H1 (cell line): ENCODE data around the gene SHROOM3. TPM values are rescaled to one million over a fixed set of nuclear protein-coding genes. Genes with fewer than 3 reads are reported as not detected.

Experiments
- CTCF ChIA-PET: fragments of 300-600 bp; sonication (Branson Sonifier 250); formaldehyde crosslinking; loops from one replicate; lab custom pipeline; 2021; ENCODE audit not compliant: partially characterized antibody; lab: Charles Lee
- POLR2A ChIA-PET: fragments of 300-600 bp; sonication (Branson Sonifier 250); formaldehyde crosslinking; loops from one replicate; lab custom pipeline; 2021; ENCODE audit warnings: inconsistent platforms; ENCODE audit not compliant: partially characterized antibody; lab: Charles Lee
- DNase-seq, 2 experiments: peaks; one replicate each; pipeline versions ENCODE4 v3.0.0 to v3.0.0-alpha.2; 2010 to 2022; ENCODE audit warnings: low spot score in 2 of 2, low read depth in 1 of 2, mixed read lengths in 1 of 2
- FAIRE-seq: peaks from 2 replicates; lab custom pipeline; 2011; peaks lifted over from hg19 to GRCh38; lab: Jason Lieb, UNC
- H2AFZ ChIP-seq: 2 replicates; pipeline ENCODE4 v1.8.1; 2012; ENCODE audit warnings: low read length, inconsistent platforms
- H2AK5ac ChIP-seq: 2 replicates; pipeline ENCODE4 v1.6.1; 2013; ENCODE audit warnings: low read depth, low read length
- H2BK120ac ChIP-seq: replicated peaks from 2 replicates; pipeline ENCODE3; 2013; ENCODE audit warnings: low read depth, low read length, inconsistent platforms
- H2BK12ac ChIP-seq: 2 replicates; pipeline ENCODE4 v1.6.1; 2013; ENCODE audit warnings: low read depth, low read length
- H2BK15ac ChIP-seq: 2 replicates; pipeline ENCODE4 v1.6.1; 2013; ENCODE audit warnings: low read length
- H2BK20ac ChIP-seq: 2 replicates; pipeline ENCODE4 v1.6.1; 2013; ENCODE audit warnings: low read length
- H2BK5ac ChIP-seq: 2 replicates; pipeline ENCODE4 v1.6.1; 2013; ENCODE audit warnings: low read depth, low read length
- H3K14ac ChIP-seq: 2 replicates; pipeline ENCODE4 v1.6.1; 2013; ENCODE audit warnings: inconsistent platforms; ENCODE audit not compliant: insufficient read length
- H3K18ac ChIP-seq: 2 replicates; pipeline ENCODE4 v1.6.1; 2013; ENCODE audit warnings: low read length; ENCODE audit errors: extremely low read depth
- H3K23ac ChIP-seq: 2 replicates; pipeline ENCODE4 v1.6.1; 2013; ENCODE audit warnings: inconsistent platforms; ENCODE audit not compliant: insufficient read length
- H3K23me2 ChIP-seq: 2 replicates; pipeline ENCODE4 v1.6.1; 2013; ENCODE audit warnings: low read depth, low read length
- H3K27ac ChIP-seq: 2 replicates; pipeline ENCODE4 v1.6.1; 2011; ENCODE audit warnings: low read depth, low read length, inconsistent platforms
- H3K27me3 ChIP-seq, 4 experiments: replicated peaks in 1 of 4; 1 replicate in 1 of 4; 2 replicates in 3 of 4; pipeline versions ENCODE4 v1.6.1 to v1.8.1; 2011 to 2013; ENCODE audit warnings: low read length in 3 of 4, mild to moderate bottlenecking in 3 of 4, inconsistent platforms in 2 of 4, mixed read lengths in 2 of 4, moderate library complexity in 1 of 4; ENCODE audit not compliant: control insufficient read depth in 3 of 4, insufficient read depth in 3 of 4; ENCODE audit errors: extremely low read depth in 1 of 4
- H3K36me3 ChIP-seq, 4 experiments: 2 replicates each; pipeline versions ENCODE4 v1.6.1 to v1.8.1; 2011 to 2013; ENCODE audit warnings: mild to moderate bottlenecking in 4 of 4, low read length in 3 of 4, moderate library complexity in 2 of 4, control low read depth in 1 of 4, inconsistent platforms in 1 of 4; ENCODE audit not compliant: insufficient read depth in 4 of 4, control insufficient read depth in 2 of 4
- H3K4ac ChIP-seq: replicated peaks from 2 replicates; pipeline ENCODE3; 2013; ENCODE audit warnings: low read length, low read depth, mixed read lengths, inconsistent platforms; ENCODE audit not compliant: insufficient read length
- H3K4me1 ChIP-seq, 4 experiments: replicated peaks in 1 of 4; 1 replicate in 1 of 4; 2 replicates in 3 of 4; pipeline versions ENCODE4 v1.6.1 to v1.8.1; 2011 to 2013; ENCODE audit warnings: low read length in 3 of 4, inconsistent platforms in 2 of 4, mixed read lengths in 1 of 4; ENCODE audit not compliant: insufficient read depth in 4 of 4, control insufficient read depth in 3 of 4
- H3K4me2 ChIP-seq, 2 experiments: 2 replicates each; pipeline versions ENCODE4 v1.6.1 to v1.8.1; 2011 to 2013; ENCODE audit warnings: low read depth in 2 of 2, low read length in 2 of 2, control low read depth in 1 of 2, inconsistent platforms in 1 of 2, mild to moderate bottlenecking in 1 of 2; ENCODE audit not compliant: insufficient read depth in 1 of 2
- H3K4me3 ChIP-seq, 4 experiments: fragments of 200-600, 300-600 bp in 1 of 4; sonication (generic), shearing (Covaris generic), sonication (Bioruptor Twin) in 1 of 4; 2 replicates each; pipeline versions ENCODE4 v1.5.1 to v1.8.1; 2011 to 2016; ENCODE audit warnings: low read length in 4 of 4, low read depth in 3 of 4, control low read depth in 2 of 4, inconsistent platforms in 2 of 4, mild to moderate bottlenecking in 2 of 4, mixed read lengths in 1 of 4, moderate library complexity in 1 of 4; ENCODE audit not compliant: insufficient read depth in 2 of 4; ENCODE audit errors: extremely low read depth in 1 of 4
- H3K56ac ChIP-seq: replicated peaks from 2 replicates; pipeline ENCODE3; 2013; ENCODE audit warnings: low read depth, mild to moderate bottlenecking, mixed read lengths, low read length, inconsistent platforms; ENCODE audit not compliant: insufficient read length
- H3K79me1 ChIP-seq: 2 replicates; pipeline ENCODE4 v1.6.1; 2013; ENCODE audit warnings: low read depth, low read length, control low read depth
- H3K79me2 ChIP-seq, 2 experiments: 2 replicates each; pipeline versions ENCODE4 v1.6.1 to v1.8.1; 2012 to 2013; ENCODE audit warnings: low read length in 2 of 2, mild to moderate bottlenecking in 2 of 2, inconsistent platforms in 1 of 2; ENCODE audit not compliant: insufficient read depth in 2 of 2, control insufficient read depth in 1 of 2
- H3K9ac ChIP-seq, 4 experiments: replicated peaks in 1 of 4; 1 replicate in 1 of 4; 2 replicates in 3 of 4; pipeline versions ENCODE4 v1.6.1 to v1.8.1; 2011 to 2013; ENCODE audit warnings: low read depth in 3 of 4, low read length in 3 of 4, control low read depth in 2 of 4, mild to moderate bottlenecking in 2 of 4, moderate library complexity in 2 of 4, inconsistent platforms in 1 of 4; ENCODE audit errors: extremely low read depth in 1 of 4
- H3K9me3 ChIP-seq, 2 experiments: 2 replicates each; pipeline versions ENCODE4 v1.6.1 to v1.8.1; 2012 to 2013; ENCODE audit warnings: mild to moderate bottlenecking in 2 of 2, moderate library complexity in 2 of 2, control low read depth in 1 of 2, inconsistent platforms in 1 of 2, low read depth in 1 of 2, low read length in 1 of 2, mixed read lengths in 1 of 2; ENCODE audit not compliant: insufficient read depth in 2 of 2
- H4K20me1 ChIP-seq, 2 experiments: replicated peaks in 1 of 2; 2 replicates each; pipeline versions ENCODE3 to v1.8.1; 2011 to 2013; ENCODE audit warnings: inconsistent platforms in 2 of 2, low read length in 2 of 2, mild to moderate bottlenecking in 1 of 2; ENCODE audit not compliant: insufficient read depth in 2 of 2, control insufficient read depth in 1 of 2
- H4K5ac ChIP-seq: 2 replicates; pipeline ENCODE4 v1.6.1; 2013; ENCODE audit warnings: low read length, low read depth, mixed read lengths, inconsistent platforms; ENCODE audit not compliant: insufficient read length
- H4K8ac ChIP-seq: 2 replicates; pipeline ENCODE4 v1.8.0; 2013; ENCODE audit warnings: mild to moderate bottlenecking, moderate library complexity, low read length, inconsistent platforms; ENCODE audit not compliant: insufficient read depth; ENCODE audit errors: extremely low read depth
- H4K91ac ChIP-seq: replicated peaks from 2 replicates; pipeline ENCODE3; 2013; ENCODE audit warnings: low read length, mixed read lengths, inconsistent platforms; ENCODE audit not compliant: insufficient read length
- BACH1 ChIP-seq: IDR thresholded peaks from 2 replicates; pipeline ENCODE4 v1.6.1; 2012; ENCODE audit warnings: low read length, improper control_type of control experiment
- BRCA1 ChIP-seq: IDR thresholded peaks from 2 replicates; pipeline ENCODE4 v1.6.1; 2012; ENCODE audit warnings: low read depth, low read length, improper control_type of control experiment
- CEBPB ChIP-seq: IDR thresholded peaks from 2 replicates; pipeline ENCODE4 v1.6.1; 2012; ENCODE audit warnings: low read depth, low read length
- CTBP2 ChIP-seq: IDR thresholded peaks from 2 replicates; pipeline ENCODE4 v1.7.0; 2011; ENCODE audit warnings: borderline replicate concordance, mild to moderate bottlenecking, moderate library complexity, mixed read lengths, low read length; ENCODE audit not compliant: insufficient read depth, insufficient read length
- EGR1 ChIP-seq: IDR thresholded peaks from 2 replicates; pipeline ENCODE4 v1.6.1; 2011; ENCODE audit warnings: low read depth, low read length, borderline replicate concordance
- HDAC6 ChIP-seq: IDR thresholded peaks from one replicate; pipeline ENCODE4 v1.7.1; 2012; ENCODE audit warnings: low read depth, mild to moderate bottlenecking, inconsistent platforms, low read length, moderate library complexity
- RNF2 ChIP-seq: fragments of 200-900, 300-1000 bp; sonication (generic); IDR thresholded peaks from 2 replicates; pipeline ENCODE4 v1.7.1; 2016; ENCODE audit warnings: borderline replicate concordance, low read depth, mild to moderate bottlenecking, antibody characterized with exemption, low read length; ENCODE audit not compliant: poor library complexity, severe bottlenecking; ENCODE audit errors: missing control alignments
- RXRA ChIP-seq: IDR thresholded peaks from 2 replicates; pipeline ENCODE4 v1.6.1; 2011; ENCODE audit warnings: low read depth, mild to moderate bottlenecking, low read length, moderate library complexity; ENCODE audit not compliant: insufficient read depth
- SAP30 ChIP-seq: fragments of 300-600 bp; sonication (generic); IDR thresholded peaks from 2 replicates; pipeline ENCODE4 v1.7.1; 2012; ENCODE audit warnings: low read length, moderate library complexity, mild to moderate bottlenecking, inconsistent platforms; ENCODE audit not compliant: insufficient read depth, insufficient replicate concordance
- SUZ12 ChIP-seq: fragments of 200-600 bp; sonication (generic); IDR thresholded peaks from 2 replicates; pipeline ENCODE4 v1.6.1; 2012; ENCODE audit warnings: mild to moderate bottlenecking, inconsistent platforms, low read length, moderate library complexity, mixed read lengths
- TCF12 ChIP-seq: IDR thresholded peaks from 2 replicates; pipeline ENCODE4 v1.6.1; 2011; ENCODE audit warnings: low read depth, mild to moderate bottlenecking, low read length
- TEAD4 ChIP-seq: IDR thresholded peaks from 2 replicates; pipeline ENCODE4 v1.6.1; 2012; ENCODE audit warnings: low read depth, low read length, inconsistent platforms, mixed read lengths
- WGBS, 2 experiments: shearing (Covaris generic) in 1 of 2; methylation state at CpG; one replicate each; pipeline versions ENCODE4 v1.1.6 to v1.1.7; 2013 to 2015; ENCODE audit warnings: low lambda C conversion rate in 2 of 2, mixed read lengths in 2 of 2, inconsistent platforms in 1 of 2, low coverage in 1 of 2, missing lambda C conversion rate in 1 of 2; ENCODE audit not compliant: insufficient replicate concordance in 2 of 2, insufficient coverage in 1 of 2, insufficient read length in 1 of 2; ENCODE audit errors: extremely low coverage in 1 of 2, missing lambda C conversion rate in 1 of 2; 5-methylcytosine and 5-hydroxymethylcytosine counted together
- polyA plus RNA-seq, 7 experiments: library from polyadenylated mRNA; depleted of rRNA in 3 of 7; stranded (reverse) in 5 of 7; unstranded in 2 of 7; fragments of >200 nt in 5 of 7; fragments of 200-250 nt in 2 of 7; gene quantifications; 1 replicate in 5 of 7; 2 replicates in 1 of 7; 4 replicates in 1 of 7; pipeline versions ENCODE4 v1.2.1 to v1.2.3, GENCODE V29; 2011 to 2013; ENCODE audit warnings: missing spikeins in 2 of 7, mixed read lengths in 2 of 7
- total RNA-seq: library from RNA; stranded (reverse); fragmentation: NEBNext Ultra II Directional; extraction: Animal tissue kit (Norgen Biotek cat#: 25700); gene quantifications from 2 replicates; pipeline ENCODE4 v1.2.1, GENCODE V29; 2021
- TF ChIP-seq, protein P1 (sequence below): IDR thresholded peaks from 2 replicates; pipeline ENCODE4 v1.6.1; 2012; ENCODE audit warnings: inconsistent platforms

SHROOM3 gene
- total and polyA plus RNA-seq, 2 of the 8 experiments (the other 6 are each of a cell fraction or from before 2014, with no cell fraction given) = 15.8 to 34.0 TPM

DNA sequence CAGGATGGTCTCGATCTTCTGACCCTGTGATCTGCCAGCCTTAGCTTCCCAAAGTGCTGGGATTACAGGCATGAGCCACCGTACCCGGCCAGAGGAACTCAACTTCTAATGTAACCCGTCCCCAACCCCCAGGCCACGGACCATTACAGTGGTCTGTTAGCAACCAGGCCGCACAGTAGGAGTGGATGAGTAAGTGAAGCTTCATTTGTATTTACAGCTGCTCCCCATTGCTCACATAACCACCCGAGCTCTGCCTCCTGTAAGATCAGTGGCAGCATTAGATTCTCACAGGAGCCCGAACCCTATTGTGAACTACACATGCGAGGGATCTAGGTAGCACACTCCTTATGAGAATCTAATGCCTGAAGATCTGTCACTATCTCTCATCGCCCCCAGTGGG is 119.6 kb downstream of the SHROOM3 start:
- Histone ChIP-seq H3K27me3 (no peaks in the 10 kb centered on the region), H4K5ac (no peak overlapping the region), H3K56ac (no peak overlapping the region), H2BK15ac (no peak overlapping the region), H3K18ac (no peak overlapping the region), H2BK120ac (no peak overlapping the region), H3K9ac (no peak overlapping the region), H2BK5ac (no peak overlapping the region), H3K4me2 (no peak overlapping the region), H2BK12ac (no peak overlapping the region), H2AK5ac (no peak overlapping the region), H3K4ac (no peak overlapping the region), H4K8ac (no peak overlapping the region), H2BK20ac (no peak overlapping the region), H3K4me3 (no peak overlapping the region), H3K4me1 (peaks cover 1 to 13% (median 10%) of the 10 kb centered on the region in 4 experiments; a peak in 6 of 7 replicates), H3K79me2 (no peaks in the 10 kb centered on the region), H3K27ac (no peak overlapping the region), H2AFZ (no peak overlapping the region), H3K23ac (no peak overlapping the region), H4K20me1 (no peaks in the 10 kb centered on the region), H4K91ac (no peak overlapping the region), H3K36me3 (no peaks in the 10 kb centered on the region), H3K79me1 (no peaks in the 10 kb centered on the region), H3K23me2 (no peaks in the 10 kb centered on the region), H3K9me3 (peaks cover 3 to 6% of the 10 kb centered on the region in 2 experiments; a peak in 1 of 4 replicates), H3K14ac (no peak overlapping the region)
- FAIRE-seq (no peak), DNase-seq (no peak)
- ChIA-PET POLR2A (interaction anchor here (1.1 kb wide), 1 partner anchor 12 kb away, joined by 3 read pairs; no protein-coding TSS in a partner anchor), CTCF (interaction anchor here (0.8 to 1.6 kb wide), 4 partner anchors 28 to 59 kb away, joined by 3 to 4 read pairs (median 4); no protein-coding TSS in a partner anchor)
- WGBS, 2 experiments = 87% methylated on average over 10 of the region's 10 CpGs; no CpG with 5 or more reads in 1 of the 2 experiments
- TF ChIP-seq RXRA (no peak), SAP30 (no peak), TCF12 (no peak), TEAD4 (no peak), BACH1 (no peak), EGR1 (no peak), RNF2 (no peak), CTBP2 (no peak), CEBPB (no peak), HDAC6 (no peak), BRCA1 (no peak), SUZ12 (no peak)
- TF ChIP-seq, protein P1, sequence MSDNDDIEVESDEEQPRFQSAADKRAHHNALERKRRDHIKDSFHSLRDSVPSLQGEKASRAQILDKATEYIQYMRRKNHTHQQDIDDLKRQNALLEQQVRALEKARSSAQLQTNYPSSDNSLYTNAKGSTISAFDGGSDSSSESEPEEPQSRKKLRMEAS = no peak
